HPDE6-E6E7 (cell line): ENCODE measurements around the gene TNIP2.
"Not testable (repeated sequence)": the region's sequence is repeated elsewhere in the genome, so short reads cannot be mapped to it uniquely, and the experiment has no call there.

Experiments used
- DNase-seq: peaks from one replicate; pipeline ENCODE4 v3.0.0; 2011; ENCODE audit warnings: missing footprints; ENCODE audit errors: extremely low spot score

TNIP2 gene

DNA sequence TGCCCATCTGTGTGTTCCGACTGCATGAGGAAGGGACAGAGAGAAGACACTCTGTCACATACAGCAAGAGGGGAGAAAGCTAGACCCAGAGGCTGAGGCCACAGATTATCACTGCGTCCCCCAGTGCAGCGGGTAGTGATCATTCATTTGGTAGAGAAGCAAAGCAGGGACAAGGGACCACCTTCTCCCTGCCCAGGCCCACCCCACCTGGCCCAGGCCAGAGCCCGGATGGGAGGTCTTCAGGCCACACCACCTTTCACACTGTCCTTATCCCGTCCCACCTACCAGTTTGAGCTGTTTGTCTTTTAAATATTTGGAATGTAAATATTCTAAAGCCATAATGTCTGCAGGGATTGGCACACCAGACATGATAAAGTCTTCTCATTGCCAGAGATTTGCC, 10.6 kb downstream of the TNIP2 start:
- DNase-seq = no peak

- DNase-seq = no peak
Measured at GRCh38 chr4:2744576-2745270, 11.4 kb downstream of the TNIP2 start.

- DNase-seq = no peak
Measured at GRCh38 chr4:2743518-2744445, 12.4 kb downstream of the TNIP2 start.

DNA sequence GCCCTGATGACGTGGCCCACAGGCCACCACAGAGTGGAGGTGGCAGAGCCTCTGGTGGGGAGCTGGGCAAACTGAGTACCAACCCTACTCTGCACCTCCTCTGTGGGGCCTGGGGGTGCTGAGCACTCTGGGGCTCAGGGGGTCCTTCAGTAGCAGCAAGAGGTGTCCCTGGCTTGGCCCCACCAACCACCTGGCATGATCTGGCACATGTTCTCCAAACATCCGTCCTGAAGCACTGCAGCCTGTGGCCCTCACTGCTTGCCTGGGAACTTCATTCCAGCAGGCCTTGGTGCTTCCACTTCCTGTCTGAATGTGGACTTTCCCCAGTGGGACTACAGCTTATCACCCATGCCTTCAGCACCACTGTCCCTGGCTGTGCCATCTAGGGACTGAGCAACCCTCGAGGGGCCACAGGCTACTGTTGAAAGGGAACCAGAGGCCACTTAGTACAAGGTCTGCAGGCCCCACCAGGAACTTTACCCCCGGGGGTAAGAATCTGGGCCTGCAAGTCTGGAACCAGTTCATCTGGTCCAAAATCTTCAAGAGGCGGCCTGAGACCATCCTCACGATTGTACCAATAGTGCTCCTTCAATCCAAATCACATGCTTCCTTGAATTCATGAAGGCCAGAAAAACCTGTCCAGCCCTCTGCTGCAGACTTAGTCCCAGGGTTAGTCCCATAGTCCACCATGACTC, 13.2 kb downstream of the TNIP2 start:
- DNase-seq = no peak

DNA sequence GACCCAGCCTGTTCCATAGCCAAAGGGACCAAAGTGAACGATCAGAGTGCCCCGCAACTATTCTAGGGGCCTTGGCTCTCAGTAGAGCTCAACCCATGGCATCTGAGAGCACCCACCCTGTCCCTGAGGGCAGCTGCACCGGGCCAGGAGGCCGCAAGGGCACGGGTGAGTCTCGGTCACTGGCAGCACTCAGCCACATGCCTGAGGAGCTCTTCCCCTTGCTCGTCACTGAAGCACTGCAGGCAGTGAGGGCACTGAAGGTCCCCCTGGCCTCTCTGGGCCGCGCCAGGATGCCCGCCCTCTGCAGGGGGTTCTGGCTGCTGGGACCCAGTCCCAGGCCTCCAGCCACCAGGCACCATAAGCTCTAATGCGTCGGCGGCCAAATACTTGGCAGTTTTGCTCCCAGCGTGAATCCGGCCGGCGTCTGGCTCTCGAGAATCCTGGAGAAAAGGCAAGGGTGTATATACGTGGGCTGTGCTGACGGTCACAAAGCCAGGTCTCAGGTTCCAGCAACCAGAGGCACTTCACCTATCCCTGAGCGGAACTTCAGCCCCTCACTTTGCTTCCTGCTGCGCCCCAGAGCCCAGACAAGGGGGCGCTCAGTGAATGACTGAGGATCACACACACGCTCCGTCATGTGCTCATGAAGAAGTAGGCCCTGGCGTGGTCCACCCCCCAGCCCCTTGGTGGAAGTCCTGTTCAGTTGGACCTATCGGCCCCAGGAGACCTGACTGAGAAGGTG, 13.9 kb downstream of the TNIP2 start:
- no peak for DNase-seq

DNA sequence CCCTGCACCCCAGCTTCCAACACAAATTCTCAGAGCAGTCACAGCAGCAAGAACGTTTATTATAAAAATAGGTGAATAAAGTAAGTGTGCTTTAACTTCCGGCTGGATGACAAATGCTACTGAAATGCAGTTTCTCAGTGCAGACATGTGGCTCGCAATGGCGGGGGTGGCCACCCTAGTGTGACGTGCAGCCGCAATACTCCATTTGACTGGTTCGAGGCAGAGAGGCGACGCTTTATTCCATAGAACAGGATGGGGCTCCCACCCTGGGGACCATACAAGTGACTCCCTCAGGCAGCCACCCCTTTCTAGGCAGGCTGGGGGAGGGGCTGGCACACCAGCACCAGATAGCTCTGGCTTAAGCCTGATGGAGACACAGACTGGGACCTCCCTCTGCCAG, 14.5 kb downstream of the TNIP2 start:
- DNase-seq = no peak

DNA sequence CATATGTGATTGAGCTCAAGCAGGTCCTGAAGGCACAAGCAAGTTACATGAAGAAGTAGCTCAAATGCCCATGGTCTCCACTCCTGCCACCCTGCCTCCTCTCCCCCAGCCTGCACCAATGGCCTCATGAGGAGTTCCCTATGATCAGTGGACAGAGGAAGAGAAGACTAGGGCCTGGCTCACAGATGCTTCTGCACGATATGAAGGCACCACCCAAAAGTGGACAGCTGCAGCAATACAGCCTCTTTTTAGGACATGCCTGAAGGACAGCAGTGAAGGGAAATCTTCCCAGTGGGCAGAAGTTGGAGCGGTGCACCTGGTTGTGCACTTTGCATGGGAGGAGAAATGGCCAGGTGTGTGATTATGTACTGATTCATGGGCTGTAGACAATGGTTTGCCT, 17.8 kb downstream of the TNIP2 start:
- DNase-seq = not testable (repeated sequence)

GRCh38 chr4:2735869-2736268, 20.3 kb downstream of the TNIP2 start:
- no peak for DNase-seq

DNA sequence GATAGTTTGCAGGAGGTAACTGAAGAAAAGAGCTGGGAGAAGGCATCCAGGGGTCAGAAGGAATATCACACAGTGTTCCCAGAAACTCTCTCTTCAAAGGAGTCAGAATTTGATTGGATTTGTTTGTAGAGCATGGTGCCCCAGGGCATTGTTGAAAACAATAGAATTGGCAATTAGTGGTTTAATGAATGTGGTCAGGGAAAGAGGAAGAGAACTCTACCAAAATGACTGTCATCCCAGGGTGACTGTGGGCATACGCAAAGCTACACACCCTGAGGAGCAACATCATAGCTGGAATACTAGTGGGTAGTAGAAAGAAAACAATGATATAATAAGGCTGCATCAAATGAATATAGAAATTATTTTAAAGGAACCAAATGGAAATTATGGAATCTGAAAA, 21.5 kb downstream of the TNIP2 start:
- no peak for DNase-seq

GRCh38 chr4:2733844-2734574, 22.1 kb downstream of the TNIP2 start:
- DNase-seq = no peak

DNA sequence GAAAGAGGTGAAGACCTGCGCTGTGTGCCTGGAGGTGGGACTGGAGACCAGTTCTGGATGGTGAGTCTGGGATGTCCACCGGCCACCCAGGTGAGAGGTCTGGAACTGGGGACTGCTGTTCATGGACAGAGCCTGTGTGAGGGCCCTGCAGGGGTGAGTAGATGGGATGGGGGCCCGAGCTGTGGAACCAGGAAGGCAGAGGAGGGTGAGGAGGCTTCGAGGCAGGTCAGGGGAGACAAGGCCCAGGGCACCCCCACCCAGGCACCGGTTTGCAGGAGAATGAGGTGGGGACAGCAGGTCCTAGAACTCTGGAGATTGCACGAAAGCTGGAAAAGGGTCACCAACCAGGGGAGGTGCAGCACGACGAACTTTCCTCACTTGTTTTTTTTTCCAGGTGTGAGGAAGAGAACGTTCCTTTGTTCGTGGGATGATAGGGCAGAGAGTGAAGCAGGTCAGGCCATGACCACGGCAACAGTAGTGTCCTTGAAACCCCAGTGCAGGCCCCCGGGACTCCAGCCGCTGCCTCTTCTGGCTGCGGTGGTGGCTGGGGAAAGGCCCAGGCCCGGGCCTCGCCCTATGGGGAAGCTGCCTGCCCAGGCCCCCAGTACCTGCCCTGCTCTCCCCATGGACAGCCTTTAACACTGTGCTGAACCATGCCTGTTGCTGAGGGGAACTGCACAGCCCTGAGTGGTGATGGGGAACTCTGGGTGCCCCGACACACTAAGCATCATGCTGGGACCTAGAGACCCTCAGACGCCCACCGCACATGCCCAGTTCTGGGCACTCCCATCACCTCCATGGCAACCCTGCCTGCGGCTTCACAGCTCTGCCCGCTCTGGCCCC, 22.9 kb downstream of the TNIP2 start:
- DNase-seq = no peak

DNA sequence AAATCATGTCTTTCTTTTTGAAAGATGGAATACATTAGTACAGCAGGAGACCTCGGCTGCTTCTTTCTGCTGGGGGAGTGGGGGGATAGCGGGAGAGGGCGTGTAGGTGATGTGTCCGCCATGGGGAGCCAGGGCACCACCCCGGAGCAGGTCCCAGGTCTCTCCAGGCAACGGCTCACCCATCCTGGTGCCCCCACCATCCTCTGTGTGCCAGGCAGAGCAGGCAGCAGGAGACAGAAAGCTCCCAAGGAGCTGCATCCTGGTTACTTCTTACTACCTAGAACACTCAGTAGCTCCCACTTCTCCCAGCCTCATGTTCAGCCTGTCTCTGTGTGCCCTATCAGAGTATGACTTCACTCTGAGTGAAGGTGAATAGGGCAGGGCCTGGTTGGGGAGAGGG, 23.6 kb downstream of the TNIP2 start:
- no peak for DNase-seq

DNA sequence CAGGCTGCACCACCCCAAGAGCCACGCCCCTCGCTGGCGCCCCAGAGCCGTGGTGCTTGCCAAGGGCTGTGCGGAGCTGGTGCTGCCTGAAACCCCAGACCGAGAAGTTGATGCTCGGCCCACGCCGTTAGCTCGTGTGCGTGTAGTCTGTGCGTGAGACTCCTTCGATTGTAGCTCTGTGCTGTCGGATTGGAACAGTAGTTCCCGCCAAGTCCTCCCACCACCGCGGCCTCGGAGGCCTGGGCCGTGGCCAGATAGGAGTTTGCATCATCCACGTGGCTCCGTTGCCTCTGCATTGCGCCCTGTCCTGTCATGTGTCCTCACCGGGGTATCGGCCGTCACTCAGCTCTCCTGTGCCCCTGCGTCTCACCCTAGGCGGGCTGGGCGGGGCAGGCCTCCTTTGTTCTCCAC, 24.2 kb downstream of the TNIP2 start:
- DNase-seq = no peak

GRCh38 chr4:2729533-2729875, 26.6 kb downstream of the TNIP2 start:
- DNase-seq = no peak

GRCh38 chr4:2728806-2729532, 27.2 kb downstream of the TNIP2 start:
- no peak for DNase-seq

DNA sequence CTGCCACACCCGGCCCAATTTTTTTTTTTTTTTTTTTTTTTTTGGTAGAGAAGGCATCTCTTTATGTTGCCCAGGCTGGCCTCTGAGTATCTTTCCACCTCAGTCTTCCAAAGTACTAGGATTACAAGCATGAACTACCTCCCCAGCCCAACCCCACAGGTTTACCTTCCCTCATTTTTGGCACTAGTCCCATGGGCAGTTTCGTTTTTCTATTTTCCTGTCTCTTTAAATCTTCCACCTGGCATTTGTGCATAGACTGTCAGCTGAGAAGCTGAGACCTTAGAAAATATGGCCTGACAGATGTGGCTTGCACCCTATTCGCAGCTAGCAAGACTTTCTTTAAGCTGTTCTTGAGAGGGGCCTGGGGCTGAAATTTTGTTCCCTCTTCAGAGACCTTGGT, 27.9 kb downstream of the TNIP2 start:
- no peak for DNase-seq

DNA sequence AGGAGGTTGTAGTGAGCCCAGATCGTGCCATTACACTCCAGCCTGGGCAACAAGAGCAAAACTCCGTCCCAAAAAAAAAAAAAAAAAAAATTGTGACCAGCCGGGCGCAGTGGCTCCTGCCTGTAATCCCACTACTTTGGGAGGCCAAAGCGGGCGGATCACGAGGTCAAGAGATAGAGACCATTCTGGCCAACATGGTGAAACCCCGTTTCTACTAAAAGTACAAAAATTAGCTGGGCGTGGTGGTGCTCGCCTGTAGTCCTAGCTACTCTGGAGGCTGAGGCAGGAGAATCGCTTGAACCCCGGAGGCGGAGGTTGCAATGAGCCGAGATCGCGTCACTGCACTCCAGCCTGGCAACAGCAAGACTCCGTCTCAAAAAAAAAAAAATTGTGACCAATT, 29.3 kb downstream of the TNIP2 start:
- DNase-seq = not testable (repeated sequence)

- DNase-seq = no peak
Measured at GRCh38 chr4:2725380-2725779, 30.8 kb downstream of the TNIP2 start.

DNA sequence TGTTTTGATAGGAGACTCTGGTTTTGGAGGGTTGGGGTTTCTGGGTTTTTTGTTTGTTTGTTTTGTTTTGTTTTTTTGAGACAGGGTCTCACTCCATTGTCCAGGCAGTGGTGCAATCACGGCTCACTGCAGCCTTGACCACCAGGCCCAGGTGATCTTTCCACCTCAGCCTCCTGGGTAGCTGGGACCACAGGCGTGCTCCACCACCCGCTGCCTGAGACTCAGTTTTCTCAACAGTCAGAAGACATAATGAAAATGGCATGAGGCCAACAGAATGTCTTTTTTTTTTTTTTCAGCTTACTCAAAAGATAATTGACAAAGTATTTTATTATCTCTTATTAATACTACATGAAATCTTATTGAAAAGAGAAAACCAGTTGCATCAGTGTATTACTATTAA, 32.4 kb downstream of the TNIP2 start:
- DNase-seq = no peak

GRCh38 chr4:2722033-2722432, 34.1 kb downstream of the TNIP2 start:
- no peak for DNase-seq
